GM08714 (cell line): ENCODE data around the gene ERBB4.

Experiments used
- H3K4me3 ChIP-seq: fragments of 200-500 bp; sonication (Bioruptor generic); 2 replicates; pipeline ENCODE4 v1.5.1; 2014; ENCODE audit warnings: mild to moderate bottlenecking, low read length, inconsistent platforms
- ZNF274 ChIP-seq: IDR thresholded peaks from 2 replicates; pipeline ENCODE4 v1.6.1; 2012; ENCODE audit warnings: mild to moderate bottlenecking, low read depth, low read length

ERBB4 gene

GRCh38 chr2:212385241-212385640 lies 153.4 kb downstream of the ERBB4 start:
- no peak for TF ChIP-seq ZNF274

DNA sequence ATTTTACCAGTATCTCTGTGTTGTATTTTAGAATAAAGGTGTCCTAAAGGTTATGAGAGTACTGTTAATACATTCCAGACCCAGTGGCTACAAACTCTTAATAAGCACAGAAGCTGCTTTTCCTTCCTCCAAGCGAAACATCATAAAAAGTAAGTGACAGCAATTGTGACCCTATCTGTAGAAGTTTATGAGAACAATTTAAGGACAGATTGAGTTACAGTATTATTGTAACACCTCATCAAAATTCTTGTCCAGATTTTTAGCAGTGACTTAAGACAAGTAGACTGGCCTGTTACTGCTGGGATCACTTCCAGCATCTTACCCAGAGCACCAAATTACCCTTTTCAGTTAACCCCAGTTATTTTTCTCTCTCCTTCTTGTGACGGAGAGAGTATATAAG lies 154.6 kb downstream of the ERBB4 start:
- no peak for TF ChIP-seq ZNF274
- no peak overlapping the region for H3K4me3 ChIP-seq

More at GRCh38 chr2:212385241-212385640, 153.4 kb downstream of the ERBB4 start:
- no peak overlapping the region for H3K4me3 ChIP-seq

DNA sequence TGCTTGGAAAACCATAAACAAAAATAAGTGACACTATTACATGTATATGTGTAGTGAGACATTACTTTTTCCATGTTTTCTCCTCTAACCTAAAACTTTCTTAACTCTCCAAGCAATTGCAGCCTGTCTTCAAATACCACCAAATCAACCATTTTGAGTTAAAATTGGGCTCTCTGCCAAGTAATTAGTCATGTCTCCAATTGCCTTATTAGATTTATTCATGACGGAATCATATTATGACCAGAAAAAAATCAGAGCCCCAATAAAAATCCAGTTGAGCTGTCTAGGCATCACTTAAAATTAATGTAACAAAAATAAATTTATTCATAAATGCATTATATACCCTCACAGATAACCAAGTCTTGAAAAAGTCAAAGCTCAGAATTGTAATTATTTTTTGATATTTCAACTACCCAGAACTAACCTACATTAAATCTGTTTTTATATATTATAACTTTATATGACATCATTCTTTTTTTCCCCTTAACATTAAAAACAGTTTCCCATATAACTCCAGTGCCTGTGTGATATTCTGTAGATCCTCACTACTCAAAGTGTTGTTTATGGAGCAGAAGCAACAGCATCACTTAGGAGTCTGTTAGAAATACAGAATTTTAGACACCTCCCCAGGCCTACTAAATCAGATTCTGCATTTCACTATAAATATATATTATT lies 157.0 kb downstream of the ERBB4 start:
- no peak overlapping the region for H3K4me3 ChIP-seq
- TF ChIP-seq ZNF274 = no peak

- no peak for TF ChIP-seq ZNF274
- no peak overlapping the region for H3K4me3 ChIP-seq
These were observed 159.5 kb downstream of the ERBB4 start for GRCh38 chr2:212379103-212379502.

DNA sequence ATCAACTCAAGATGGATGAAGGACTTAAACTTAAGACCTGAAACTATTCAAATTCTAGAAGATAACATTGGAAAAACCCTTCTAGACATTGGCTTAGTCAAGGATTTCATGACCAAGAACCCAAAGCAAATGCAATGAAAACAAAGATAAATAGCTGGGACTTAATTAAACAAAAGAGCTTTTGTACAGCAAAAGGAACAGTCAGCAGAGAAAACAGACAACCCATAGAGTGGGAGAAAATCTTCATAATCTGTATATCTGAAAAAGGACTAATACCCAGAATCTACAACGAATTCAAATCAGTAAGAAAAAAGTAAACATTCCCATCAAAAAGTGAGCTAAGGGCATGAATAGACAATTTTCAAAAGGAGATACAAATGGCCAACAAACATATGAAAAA lies 171.2 kb downstream of the ERBB4 start:
- no peak overlapping the region for H3K4me3 ChIP-seq
- no peak for TF ChIP-seq ZNF274

DNA sequence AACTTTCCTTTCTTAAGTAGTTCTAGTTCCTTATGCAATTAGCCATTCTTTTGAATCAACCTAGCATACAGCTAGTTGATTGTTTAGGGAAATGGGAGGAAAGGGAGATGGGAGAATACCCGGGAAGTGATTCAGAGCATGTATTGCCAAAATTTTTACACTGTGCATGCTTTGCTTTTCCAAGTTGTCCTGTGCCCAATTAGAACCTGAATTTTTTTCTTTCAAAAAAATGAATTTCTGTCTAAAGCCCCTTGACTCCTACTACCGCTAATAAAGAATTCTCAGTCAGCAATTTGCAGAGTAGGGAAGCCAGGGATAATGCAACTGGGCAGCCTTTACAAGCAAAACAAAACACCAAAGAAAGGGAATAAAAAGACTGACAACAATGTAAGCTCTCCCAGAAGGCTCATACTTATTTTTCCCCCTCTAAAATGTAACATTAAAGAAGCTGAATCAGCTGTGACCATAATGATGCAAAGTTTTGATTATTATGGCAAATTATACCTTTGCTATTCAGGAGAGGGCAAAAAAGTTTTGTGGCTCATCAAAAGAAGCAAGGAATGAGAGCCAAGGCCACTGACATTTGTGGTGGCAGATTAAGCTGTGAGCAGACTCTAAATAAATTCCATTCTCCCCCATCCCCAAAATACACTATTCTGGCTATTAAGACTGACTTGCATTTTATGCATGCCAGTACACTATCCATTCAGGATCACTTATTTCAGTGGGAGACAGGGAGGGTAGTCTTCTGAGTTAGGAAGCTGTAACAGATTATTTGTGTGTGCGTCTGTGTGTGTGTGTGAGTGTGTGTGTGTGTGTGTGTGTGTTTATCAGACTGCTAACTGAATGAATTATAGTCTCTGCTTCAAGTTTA lies 174.3 kb downstream of the ERBB4 start:
- H3K4me3 ChIP-seq = no peak overlapping the region
- no peak for TF ChIP-seq ZNF274

DNA sequence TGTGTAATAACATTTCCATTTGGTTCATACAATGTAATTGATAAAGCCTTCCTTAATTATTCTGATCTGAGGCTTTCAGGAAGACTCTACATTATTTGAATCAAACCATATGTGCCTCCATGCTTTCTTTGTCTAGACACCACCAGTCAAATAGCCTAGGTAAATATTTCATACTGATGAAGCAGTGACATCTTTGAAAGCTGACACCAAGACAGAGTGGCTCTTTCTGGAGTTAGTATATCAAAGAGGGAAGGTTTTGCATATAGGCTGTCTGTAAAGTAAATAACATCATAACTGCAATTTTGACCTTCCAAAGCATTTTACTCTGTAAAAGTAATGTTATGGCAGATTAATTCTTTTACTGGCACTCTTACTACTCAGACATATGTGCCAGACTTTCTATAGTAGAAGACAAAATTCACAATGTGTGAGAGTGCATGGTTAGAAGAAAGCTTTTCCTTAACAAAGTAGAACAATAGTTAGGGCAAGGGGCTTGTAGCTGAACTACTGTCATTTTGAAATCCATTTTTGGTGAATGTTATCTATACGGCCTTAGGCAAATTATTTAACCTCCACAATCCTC lies 177.3 kb downstream of the ERBB4 start:
- H3K4me3 ChIP-seq = no peak overlapping the region
- TF ChIP-seq ZNF274 = no peak

DNA sequence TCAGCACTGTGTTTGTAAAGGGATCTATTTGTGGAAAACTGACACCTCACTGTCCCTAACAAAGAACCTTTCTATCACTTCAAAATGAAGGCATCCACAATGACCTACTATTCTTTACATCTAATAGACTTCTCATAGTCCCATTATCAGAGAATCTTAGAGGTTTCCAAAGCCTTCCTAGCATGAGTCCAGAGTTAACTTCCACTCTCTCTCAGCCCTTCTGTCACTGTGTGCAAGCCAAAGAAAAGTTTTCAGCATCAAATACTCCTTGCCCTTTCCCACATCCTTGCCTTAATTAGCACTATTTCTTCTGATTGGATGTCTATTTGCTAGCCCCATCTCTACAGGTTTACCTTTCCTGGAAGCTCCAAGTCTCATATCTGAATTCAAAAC lies 178.5 kb downstream of the ERBB4 start:
- TF ChIP-seq ZNF274 = no peak
- H3K4me3 ChIP-seq = no peak overlapping the region

DNA sequence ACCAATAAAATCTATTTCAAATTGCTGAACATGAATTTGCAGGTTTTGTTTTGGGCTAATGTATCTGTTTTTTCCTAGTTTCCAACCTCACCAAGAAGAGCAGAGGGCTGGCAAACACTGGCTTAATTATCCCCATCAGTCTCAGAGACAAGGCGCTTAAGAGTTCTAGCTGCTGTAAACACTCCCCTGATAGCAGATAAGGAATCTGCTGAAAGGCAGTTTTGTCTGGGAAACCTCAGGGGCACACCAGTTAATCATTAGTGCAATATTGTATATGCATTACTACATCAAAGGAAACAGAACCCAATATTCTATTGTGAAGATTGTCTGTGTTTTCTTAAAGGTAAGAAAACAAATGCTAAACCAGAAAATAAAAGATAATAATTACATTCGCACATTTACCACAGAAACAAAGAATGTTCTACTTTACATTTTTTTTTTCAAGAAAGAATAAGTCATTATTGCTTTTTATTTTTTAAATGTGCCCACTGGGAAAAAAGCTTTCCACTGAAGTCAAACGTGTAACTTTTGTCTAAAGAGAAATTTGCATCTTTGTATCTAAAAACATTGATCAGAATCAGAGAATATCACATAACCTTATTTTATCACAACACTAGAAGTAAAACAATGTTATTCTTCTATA lies 179.1 kb downstream of the ERBB4 start:
- no peak overlapping the region for H3K4me3 ChIP-seq
- no peak for TF ChIP-seq ZNF274

DNA sequence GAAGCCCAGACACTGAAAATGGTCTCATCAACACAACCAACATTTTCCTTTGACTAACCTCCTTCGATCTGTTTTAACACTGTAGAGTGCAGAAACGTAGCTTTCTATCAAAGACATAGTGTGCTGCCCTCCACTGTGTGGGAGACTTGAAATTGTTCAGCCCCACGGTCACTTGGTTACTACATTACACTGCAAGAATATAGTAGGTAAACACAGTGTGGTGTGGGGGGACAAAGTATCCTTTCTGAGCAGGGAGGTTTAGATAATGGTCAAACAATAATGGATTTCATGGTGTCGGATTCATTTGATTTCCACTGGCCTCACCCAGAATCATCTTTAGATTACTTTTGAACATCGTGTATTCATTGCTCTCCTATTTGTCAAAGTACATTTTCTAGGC lies 181.0 kb downstream of the ERBB4 start:
- no peak for TF ChIP-seq ZNF274
- no peak overlapping the region for H3K4me3 ChIP-seq

DNA sequence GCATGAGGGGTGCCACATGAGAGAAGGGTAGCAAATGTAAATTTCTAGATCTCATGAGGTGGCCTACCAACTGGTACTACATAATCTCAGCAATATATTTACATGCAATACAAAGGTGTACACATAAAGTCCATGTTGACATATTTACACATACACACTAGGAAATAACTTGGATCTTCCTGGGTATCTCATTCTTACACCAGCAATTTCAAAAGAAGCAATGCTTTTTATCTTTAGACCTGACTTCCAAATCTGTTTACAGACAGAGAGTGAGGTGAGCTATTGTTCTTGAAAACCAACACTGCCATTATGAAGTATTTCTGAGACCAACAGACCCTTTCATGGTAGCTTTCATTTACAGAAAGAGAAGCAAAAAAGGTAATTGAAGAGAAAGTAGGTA lies 184.2 kb downstream of the ERBB4 start:
- no peak overlapping the region for H3K4me3 ChIP-seq
- TF ChIP-seq ZNF274 = no peak

- no peak overlapping the region for H3K4me3 ChIP-seq
- TF ChIP-seq ZNF274 = no peak
These were observed 190.1 kb downstream of the ERBB4 start for GRCh38 chr2:212348501-212348900.

DNA sequence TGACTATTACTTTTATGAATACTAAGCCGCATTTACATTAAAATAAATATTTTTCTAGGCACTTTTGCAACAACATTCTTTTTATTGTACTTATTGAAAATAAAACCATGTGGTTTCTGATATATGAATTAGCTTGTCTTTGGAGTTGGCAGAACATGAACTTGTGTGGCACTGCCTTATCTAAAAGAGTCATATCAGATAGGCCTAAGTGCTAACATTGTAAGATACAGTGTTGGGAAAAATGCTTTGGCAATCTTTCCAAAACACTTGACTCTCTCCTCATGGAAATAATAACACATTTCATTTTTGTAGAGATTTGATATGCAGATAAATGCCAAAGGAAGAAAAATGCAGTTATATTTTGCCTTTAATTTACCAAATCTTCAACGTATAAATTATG lies 191.7 kb downstream of the ERBB4 start:
- no peak overlapping the region for H3K4me3 ChIP-seq
- TF ChIP-seq ZNF274 = no peak

DNA sequence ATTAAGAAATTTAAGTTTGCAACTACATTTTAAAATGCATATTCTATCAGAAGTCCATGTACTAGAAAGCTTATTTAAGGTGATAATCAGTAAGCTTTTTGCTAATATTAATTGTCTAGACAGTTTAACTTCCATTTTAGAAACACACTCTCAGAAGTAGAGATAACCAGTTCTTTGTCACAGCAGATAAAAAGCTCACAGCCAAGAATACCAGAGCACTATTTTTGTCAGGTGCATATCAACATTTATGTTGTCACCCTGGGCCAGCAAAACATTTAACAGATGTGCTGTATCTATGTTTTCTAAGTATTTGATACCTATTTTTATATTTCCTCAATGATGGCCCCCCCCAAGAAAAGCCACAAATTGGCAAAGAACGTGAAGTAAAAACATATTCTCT lies 192.6 kb downstream of the ERBB4 start:
- TF ChIP-seq ZNF274 = no peak

GRCh38 chr2:212344131-212344530 lies 194.5 kb downstream of the ERBB4 start:
- H3K4me3 ChIP-seq = no peak overlapping the region
- no peak for TF ChIP-seq ZNF274

More for the DNA sequence above, 192.6 kb downstream of the ERBB4 start:
- no peak overlapping the region for H3K4me3 ChIP-seq

DNA sequence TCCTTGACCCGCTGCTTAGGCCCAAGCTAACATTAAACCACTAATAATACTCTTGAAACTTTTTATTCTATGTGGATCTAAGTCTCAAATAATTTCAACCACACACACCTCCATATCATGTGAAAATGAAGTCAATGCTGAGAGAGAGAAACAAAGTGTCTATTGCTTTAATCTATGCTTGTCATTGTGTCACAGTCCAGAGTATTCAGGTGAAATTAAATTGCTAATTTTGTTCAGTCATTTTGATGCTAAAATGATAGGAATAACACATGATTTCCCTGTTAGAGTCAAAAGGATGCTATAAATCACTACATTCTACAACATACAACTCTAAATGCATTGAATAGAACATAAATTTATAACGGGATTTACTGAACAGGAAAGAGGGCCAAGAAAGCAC lies 195.4 kb downstream of the ERBB4 start:
- no peak overlapping the region for H3K4me3 ChIP-seq
- no peak for TF ChIP-seq ZNF274
